SK-N-DZ (cell line): ENCODE measurements around the gene COBLL1.
"Not testable (repeated sequence)": the region's sequence is repeated elsewhere in the genome, so short reads cannot be mapped to it uniquely, and the experiment has no call there.

Source experiments
- DNase-seq: peaks from one replicate; pipeline ENCODE4 v3.0.0-alpha.2; 2015; ENCODE audit warnings: low spot score

The COBLL1 gene

DNA sequence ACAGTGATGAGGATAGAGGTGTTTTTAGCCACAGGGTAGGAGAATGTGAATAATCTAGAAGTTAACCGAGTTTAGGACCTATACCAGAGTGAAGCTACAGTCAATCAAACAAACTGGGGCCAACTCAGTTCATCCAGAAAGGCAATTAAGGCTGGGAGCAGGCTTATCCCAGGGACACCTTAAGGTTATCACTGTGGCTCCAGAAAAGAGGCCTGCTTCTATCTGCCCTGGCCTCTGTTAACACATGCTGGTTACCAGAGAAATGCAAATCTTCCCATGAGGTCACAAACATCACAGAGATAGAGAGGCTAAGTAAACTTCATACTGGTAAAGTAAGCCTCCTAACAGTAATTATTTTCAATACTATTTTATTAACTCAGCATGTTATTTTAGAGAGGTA, 127.2 kb downstream of the COBLL1 start:
- no peak for DNase-seq

DNA sequence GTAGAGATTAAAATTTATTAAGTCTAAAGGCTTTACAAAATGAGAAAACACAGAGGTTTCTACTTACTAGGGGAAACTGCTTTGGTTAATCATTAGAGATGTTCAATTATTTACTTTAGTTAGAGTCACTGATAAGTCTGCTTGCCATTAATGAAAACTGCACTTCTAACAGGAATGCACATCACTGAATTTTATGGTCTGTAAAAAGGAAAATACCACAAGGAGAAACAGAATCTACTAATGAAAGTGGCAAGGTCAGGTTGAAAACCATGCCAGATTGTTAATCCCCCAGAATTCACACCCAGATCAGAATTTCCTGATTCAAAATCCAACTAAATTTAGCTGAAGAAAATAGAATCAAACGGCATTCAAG, 129.9 kb downstream of the COBLL1 start:
- no peak for DNase-seq

GRCh38 chr2:164710837-164711765, 130.5 kb downstream of the COBLL1 start:
- DNase-seq: no peak

- not testable (repeated sequence) for DNase-seq
Observed at GRCh38 chr2:164710252-164710836, 131.3 kb downstream of the COBLL1 start.

GRCh38 chr2:164706522-164706921, 135.1 kb downstream of the COBLL1 start:
- no peak for DNase-seq

- DNase-seq: no peak
Observed at GRCh38 chr2:164705412-164706167, 136.0 kb downstream of the COBLL1 start.

DNA sequence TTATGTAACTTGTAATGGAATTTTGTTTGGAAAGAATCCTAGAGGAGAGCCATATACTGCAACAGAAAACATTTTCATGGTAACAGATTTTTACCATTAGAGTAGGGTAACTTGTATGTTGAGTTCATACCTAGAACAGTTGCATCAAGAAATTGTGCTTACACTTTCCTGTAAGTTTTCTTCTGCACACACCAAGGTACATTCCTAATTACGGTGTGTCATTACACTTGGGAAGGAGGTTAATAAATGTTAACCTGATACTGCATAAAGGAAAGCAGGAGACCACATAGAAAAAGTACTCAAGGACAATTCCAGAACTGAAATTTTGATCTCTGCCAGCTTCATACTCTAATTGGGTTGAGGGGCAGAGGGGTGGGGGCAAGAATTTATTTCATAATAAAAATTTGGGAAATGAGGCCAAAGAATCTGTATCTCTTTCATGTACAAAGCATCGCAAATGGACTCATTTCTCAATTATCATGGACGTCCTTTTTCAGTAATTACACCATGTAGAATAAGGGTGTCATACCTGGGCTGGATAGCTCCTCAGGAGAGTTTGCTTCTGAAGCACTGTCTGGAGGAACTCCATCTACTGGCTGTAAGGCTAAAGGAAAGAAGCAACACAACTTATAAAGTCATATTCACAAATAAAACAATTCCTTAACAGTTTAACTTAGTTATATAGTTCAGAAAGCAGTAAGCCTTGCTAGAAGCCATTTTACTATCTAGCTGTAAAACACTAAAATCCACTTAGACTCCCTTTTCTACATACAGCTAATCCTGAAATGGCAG, 137.5 kb downstream of the COBLL1 start:
- no peak for DNase-seq

DNA sequence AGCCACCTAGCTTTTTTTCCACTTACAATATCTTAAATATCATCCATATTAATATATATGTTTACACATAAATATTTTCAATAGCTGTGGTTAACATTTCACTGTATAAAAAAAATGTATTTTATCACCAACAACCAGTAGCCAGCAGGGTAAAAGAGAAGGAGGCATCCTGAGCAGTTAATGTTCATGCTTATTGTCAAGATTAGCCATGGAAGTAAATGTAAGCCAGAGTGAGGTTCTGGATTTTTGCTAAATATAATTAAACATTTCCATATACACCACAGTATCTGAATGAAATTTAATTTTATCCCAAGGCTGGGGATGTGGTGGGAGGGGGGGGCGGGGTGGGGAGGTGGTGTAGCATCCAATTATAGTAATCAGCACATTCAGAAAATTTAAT, 140.1 kb downstream of the COBLL1 start:
- DNase-seq: peak; percentile 41

- DNase-seq: no peak
Observed at GRCh38 chr2:164700390-164700789, 141.2 kb downstream of the COBLL1 start.

DNA sequence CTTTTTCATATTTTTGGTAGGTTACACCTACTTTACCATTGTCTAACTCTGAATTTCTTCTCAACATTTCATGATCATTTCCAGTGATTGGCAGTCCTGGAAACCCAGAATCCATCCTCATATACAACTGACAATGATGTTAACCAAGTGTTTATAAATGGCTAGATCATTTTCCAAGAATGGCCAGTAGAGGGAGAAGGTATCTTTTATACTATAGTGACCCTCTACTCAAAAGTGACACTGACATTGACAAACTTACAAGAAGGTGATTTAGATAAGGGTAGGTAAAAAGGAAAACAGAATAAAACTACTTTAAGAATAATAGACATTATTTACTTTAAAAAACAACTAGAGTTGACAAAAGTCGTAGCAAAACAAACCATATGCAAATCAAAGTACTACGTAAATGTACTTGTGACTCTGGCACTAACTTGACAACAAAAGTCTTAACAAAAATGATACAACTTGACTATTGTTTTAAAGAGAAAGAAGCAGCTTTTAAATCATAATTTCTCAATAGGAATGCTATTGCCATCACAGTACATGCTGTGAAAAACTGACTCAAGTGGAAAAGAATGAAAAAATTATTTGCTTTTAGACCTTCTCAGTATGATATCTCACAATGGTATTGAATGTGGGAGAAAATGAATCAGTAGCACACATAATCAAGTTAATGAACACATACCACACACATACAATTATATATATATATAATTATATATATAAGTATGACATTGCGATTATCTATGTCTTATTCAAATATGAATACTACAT, 143.7 kb downstream of the COBLL1 start:
- DNase-seq: peak; percentile 27

GRCh38 chr2:164696634-164697033, 145.0 kb downstream of the COBLL1 start:
- no peak for DNase-seq

DNA sequence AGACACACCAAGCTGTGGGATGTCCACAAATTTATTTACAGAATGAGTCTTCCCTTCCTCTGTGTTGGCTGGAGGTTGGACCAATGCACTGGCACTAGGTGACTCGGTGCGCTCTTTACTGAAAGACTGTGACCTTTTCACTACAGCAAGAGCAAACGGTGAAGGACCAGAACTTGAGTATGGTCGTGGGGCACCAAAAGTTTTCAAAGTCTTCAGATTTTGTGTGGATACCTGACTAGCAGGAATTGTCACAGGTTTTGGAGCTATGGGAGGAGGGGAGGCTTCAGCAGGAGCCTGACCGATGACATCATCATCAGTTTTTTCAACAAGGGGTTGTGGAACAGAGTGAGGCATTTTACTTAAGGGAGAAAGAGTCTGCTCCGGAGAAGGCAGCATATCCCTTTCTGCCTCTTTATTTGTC, 147.3 kb downstream of the COBLL1 start:
- DNase-seq: no peak

GRCh38 chr2:164693834-164694233, 147.8 kb downstream of the COBLL1 start:
- DNase-seq: no peak

GRCh38 chr2:164693390-164693789, 148.2 kb downstream of the COBLL1 start:
- DNase-seq: no peak

DNA sequence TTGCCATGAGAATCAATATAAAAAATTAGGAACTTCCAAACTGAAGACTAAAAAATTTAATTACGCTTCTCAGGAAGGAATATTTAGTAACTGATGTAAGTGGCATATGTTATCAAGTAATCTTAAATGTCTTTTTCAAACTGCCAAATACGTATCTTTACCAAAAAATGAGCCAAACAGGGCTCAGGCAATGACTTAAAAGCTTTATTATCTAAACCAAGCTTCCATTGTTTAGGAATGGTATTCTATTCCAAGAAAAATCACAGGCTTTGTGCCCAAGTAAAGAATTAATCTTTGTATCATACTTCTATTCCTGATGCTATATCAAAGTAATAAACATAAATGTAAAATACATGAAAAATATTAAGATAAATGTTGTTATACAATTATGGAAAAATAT, 148.7 kb downstream of the COBLL1 start:
- no peak for DNase-seq

- no peak for DNase-seq
Observed at GRCh38 chr2:164692114-164692513, 149.5 kb downstream of the COBLL1 start.

- no peak for DNase-seq
Observed at GRCh38 chr2:164691346-164691887, 150.2 kb downstream of the COBLL1 start.

DNA sequence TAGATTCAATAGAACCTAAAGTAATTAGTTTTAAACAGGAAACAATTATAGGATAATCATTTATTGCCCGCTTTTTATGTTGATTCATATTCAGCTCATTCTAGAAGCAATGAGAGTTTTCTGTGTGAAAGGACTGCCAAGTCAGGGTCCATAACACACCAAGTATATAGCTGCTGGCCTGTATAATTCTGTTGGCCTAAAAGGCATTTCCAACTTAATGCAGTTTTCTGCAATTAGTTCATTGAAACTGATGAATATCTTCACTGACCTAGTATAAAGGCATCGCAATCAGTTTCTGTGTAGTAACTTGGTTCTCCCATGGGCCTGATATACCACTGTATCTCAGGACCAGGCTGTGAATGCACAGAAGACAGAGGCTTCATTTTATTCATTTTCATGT, 151.3 kb downstream of the COBLL1 start:
- DNase-seq: no peak

DNA sequence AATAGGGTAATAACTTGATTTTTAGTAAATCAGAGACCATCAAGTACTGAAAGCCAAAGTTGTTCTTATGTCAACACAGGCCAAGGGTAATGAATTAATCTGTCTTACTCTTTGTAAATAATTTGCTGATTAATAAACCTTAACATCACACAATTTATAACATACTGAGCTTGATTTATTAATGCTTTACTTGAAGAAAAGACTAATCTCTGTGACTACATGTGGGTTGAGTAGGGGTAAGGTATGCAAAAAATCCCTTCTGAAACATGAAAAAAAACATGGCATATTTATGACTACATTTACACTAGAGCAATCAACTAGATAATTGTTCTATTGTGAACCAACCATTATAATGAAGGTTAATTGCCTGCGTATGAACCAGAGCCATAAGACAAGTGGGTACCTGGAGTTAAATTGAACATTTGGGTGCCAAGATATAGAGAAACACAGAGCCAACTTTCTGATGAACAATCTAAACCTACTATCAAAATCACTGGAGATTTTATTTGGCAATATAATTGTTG, 152.7 kb downstream of the COBLL1 start:
- no peak for DNase-seq

- no peak for DNase-seq
Observed at GRCh38 chr2:164681009-164681408, 160.6 kb downstream of the COBLL1 start.
